GM23248 (cell line): ENCODE data around the gene CUX1. TPM values are rescaled to one million over a fixed set of nuclear protein-coding genes. Genes with fewer than 3 reads are reported as not detected.

Source experiments
- DNase-seq: peaks from one replicate; pipeline ENCODE4 v3.0.0-alpha.2; 2015
- H2AFZ ChIP-seq: fragments of 200-600 bp; sonication (generic); 2 replicates; pipeline ENCODE4 v1.6.1; 2016; ENCODE audit warnings: antibody characterized with exemption
- H3F3A ChIP-seq: fragments of 200-600 bp; sonication (generic); 2 replicates; pipeline ENCODE4 v1.6.1; 2016; ENCODE audit warnings: mild to moderate bottlenecking, antibody characterized with exemption, mixed run types; ENCODE audit not compliant: insufficient read depth
- H3K27ac ChIP-seq: fragments of 200-600 bp; sonication (generic); 2 replicates; pipeline ENCODE4 v1.5.1; 2016; ENCODE audit warnings: mild to moderate bottlenecking
- H3K27me3 ChIP-seq: fragments of 200-600 bp; sonication (generic); replicated peaks from 2 replicates; pipeline ENCODE4 v1.6.1; 2016; ENCODE audit warnings: mild to moderate bottlenecking; ENCODE audit not compliant: insufficient read depth
- H3K36me3 ChIP-seq: fragments of 200-600 bp; sonication (generic); 2 replicates; pipeline ENCODE4 v1.6.1; 2016; ENCODE audit warnings: low read depth, mild to moderate bottlenecking
- H3K4me1 ChIP-seq: fragments of 200-600 bp; sonication (generic); 2 replicates; pipeline ENCODE4 v1.6.1; 2016; ENCODE audit warnings: mild to moderate bottlenecking; ENCODE audit not compliant: insufficient read depth
- H3K4me2 ChIP-seq: fragments of 200-600 bp; sonication (generic); one replicate; pipeline ENCODE4 v1.6.1; 2016; ENCODE audit warnings: mild to moderate bottlenecking; ENCODE audit not compliant: unreplicated experiment
- H3K4me3 ChIP-seq: fragments of 200-600 bp; sonication (generic); 2 replicates; pipeline ENCODE4 v1.5.1; 2016; ENCODE audit warnings: mild to moderate bottlenecking
- H3K79me2 ChIP-seq: fragments of 200-600 bp; sonication (generic); 2 replicates; pipeline ENCODE4 v1.6.1; 2016; ENCODE audit warnings: mild to moderate bottlenecking; ENCODE audit not compliant: insufficient read depth
- H3K9ac ChIP-seq: fragments of 200-600 bp; sonication (generic); 2 replicates; pipeline ENCODE4 v1.6.1; 2016; ENCODE audit warnings: mild to moderate bottlenecking
- H3K9me2 ChIP-seq: fragments of 200-600 bp; sonication (generic); 2 replicates; pipeline ENCODE4 v1.6.1; 2016; ENCODE audit warnings: mixed run types, mild to moderate bottlenecking, moderate library complexity; ENCODE audit not compliant: insufficient read depth
- H3K9me3 ChIP-seq: fragments of 200-600 bp; sonication (generic); one replicate; pipeline ENCODE4 v1.6.1; 2017; ENCODE audit warnings: low read depth
- H4K20me1 ChIP-seq: fragments of 200-600 bp; sonication (generic); 2 replicates; pipeline ENCODE4 v1.6.0; 2016; ENCODE audit not compliant: insufficient read depth
- EZH2 ChIP-seq: fragments of 200-600 bp; sonication (generic); IDR thresholded peaks from 2 replicates; pipeline ENCODE4 v1.6.1; 2018; ENCODE audit warnings: antibody characterized with exemption, mild to moderate bottlenecking; ENCODE audit not compliant: insufficient read depth, poor library complexity, severe bottlenecking
- EZH2phosphoT487 ChIP-seq: fragments of 200-600 bp; sonication (generic); IDR thresholded peaks from 2 replicates; pipeline ENCODE4 v1.6.1; 2018; ENCODE audit warnings: antibody characterized with exemption, moderate library complexity, mild to moderate bottlenecking, low read depth; ENCODE audit not compliant: insufficient read depth
- WGBS, 2 experiments: methylation state at CpG; one replicate each; pipeline ENCODE4 v1.1.6; 2015 to 2017; ENCODE audit warnings: low lambda C conversion rate in 2 of 2, low coverage in 1 of 2; ENCODE audit errors: missing lambda C conversion rate in 2 of 2; 5-methylcytosine and 5-hydroxymethylcytosine counted together
- in situ Hi-C: fragments of 300-500 bp; cut with MboI; formaldehyde crosslinking; loops from 2 replicates; pipeline ENCODE4 v1.15.0; 2020
- polyA plus RNA-seq: library from polyadenylated mRNA; unstranded; fragments of >200 nt; fragmentation: Nextera tagmentation; extraction: Ambion mirVana; gene quantifications from 2 replicates; pipeline ENCODE4 v1.2.1, GENCODE V29; 2016
- total RNA-seq: library from RNA; depleted of rRNA; stranded (reverse); fragments of >200 nt; shearing (Covaris generic); gene quantifications from 2 replicates; pipeline ENCODE4 v1.2.3, GENCODE V29; 2014

CUX1 gene
- total and polyA plus RNA-seq, 2 experiments from 2014 or later, result 30.2 to 34.9 TPM

- no peak for DNase-seq
- no peaks in the 10 kb centered on the region for H4K20me1 ChIP-seq
- no peaks in the 10 kb centered on the region for H3K27me3 ChIP-seq
- H3F3A ChIP-seq, result peaks cover 14% of the 10 kb centered on the region
- 84 to 87% methylated on average over 13 to 16 of the region's 16 CpGs for WGBS, 2 experiments
- TF ChIP-seq EZH2 (no peak), EZH2phosphoT487 (no peak)
- no peaks in the 10 kb centered on the region for H3K36me3 ChIP-seq
- H3K4me3 ChIP-seq, result no peak overlapping the region
- H3K79me2 ChIP-seq, result no peaks in the 10 kb centered on the region
- H3K9me2 ChIP-seq, result no peaks in the 10 kb centered on the region
- no peak overlapping the region for H2AFZ ChIP-seq
- no peak overlapping the region for H3K4me2 ChIP-seq
- in situ Hi-C loops, result no loop called here
- H3K27ac ChIP-seq, result no peak overlapping the region
- peaks cover 7% of the 10 kb centered on the region for H3K4me1 ChIP-seq
- H3K9me3 ChIP-seq, result no peaks in the 10 kb centered on the region
- H3K9ac ChIP-seq, result no peak overlapping the region
Observed at GRCh38 chr7:102272917-102273748, 455.7 kb downstream of the CUX1 start.

DNA sequence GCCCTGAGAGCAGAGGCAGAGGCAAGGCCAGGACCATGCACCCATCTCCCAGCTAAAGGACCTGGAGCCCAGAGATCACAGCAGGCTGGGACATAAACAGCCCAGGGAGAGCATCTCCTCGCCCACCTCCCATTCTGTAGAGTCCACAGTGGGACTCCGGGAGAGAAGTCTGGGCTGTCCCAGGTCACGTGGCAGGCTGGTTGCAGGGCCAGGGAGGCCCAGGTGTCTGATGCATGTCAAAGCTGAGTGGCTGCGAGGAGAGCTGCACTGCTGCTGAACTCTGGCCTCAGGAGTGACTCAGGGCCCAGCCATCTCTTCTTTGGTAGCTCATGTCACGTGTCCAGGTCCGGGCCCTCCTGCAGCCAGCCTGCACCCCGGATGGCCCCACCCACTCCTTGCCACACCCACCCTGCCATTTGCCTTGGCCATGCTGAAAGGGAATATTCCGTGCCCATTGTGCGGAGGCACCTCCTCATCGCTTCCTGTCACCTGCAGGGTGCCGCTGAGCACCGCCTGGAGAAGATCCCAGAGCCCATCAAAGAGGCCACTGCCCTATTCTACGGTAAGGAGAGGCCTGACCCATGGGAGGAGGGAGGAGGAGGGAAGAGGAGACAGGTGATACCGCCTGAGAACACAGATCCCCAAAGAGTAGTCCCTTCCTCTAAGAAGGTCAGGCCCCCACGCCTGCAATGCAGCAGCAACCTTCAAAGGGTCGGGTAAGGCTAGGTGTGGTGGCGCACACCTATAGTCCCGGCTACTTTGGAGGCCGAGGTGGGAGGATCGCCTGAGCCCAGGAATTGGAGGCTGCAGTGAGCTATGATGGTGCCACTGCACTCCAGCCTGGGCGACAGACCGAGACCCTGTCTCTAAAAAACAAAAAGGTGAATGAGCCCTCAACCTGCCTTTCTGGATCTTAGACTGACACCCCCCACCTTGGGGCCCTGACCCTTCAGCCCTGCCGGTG is 456.6 kb downstream of the CUX1 start:
- in situ Hi-C loops, result no loop called here
- WGBS, 2 experiments, result 75 to 76% methylated on average over 23 of the region's 23 CpGs
- Histone ChIP-seq H3K27me3 (no peaks in the 10 kb centered on the region), H3K4me3 (no peak overlapping the region), H2AFZ (no peak overlapping the region), H3K36me3 (no peaks in the 10 kb centered on the region), H4K20me1 (no peaks in the 10 kb centered on the region), H3F3A (peaks cover 14% of the 10 kb centered on the region), H3K27ac (no peak overlapping the region), H3K4me2 (no peak overlapping the region), H3K4me1 (peaks cover 7% of the 10 kb centered on the region), H3K79me2 (no peaks in the 10 kb centered on the region), H3K9me3 (no peaks in the 10 kb centered on the region), H3K9me2 (no peaks in the 10 kb centered on the region), H3K9ac (no peak overlapping the region)
- no peak for TF ChIP-seq EZH2phosphoT487
- no peak for TF ChIP-seq EZH2
- peak; percentile 54 for DNase-seq

- Histone ChIP-seq H3K27me3 (no peaks in the 10 kb centered on the region), H3K9me2 (no peaks in the 10 kb centered on the region), H3K27ac (no peak overlapping the region), H3K4me1 (peaks cover 7% of the 10 kb centered on the region), H3K4me3 (no peak overlapping the region), H2AFZ (no peak overlapping the region), H3K79me2 (no peaks in the 10 kb centered on the region), H3K36me3 (no peaks in the 10 kb centered on the region), H3K9ac (no peak overlapping the region), H3F3A (peaks cover 14% of the 10 kb centered on the region), H4K20me1 (no peaks in the 10 kb centered on the region), H3K4me2 (no peak overlapping the region), H3K9me3 (no peaks in the 10 kb centered on the region)
- WGBS, 2 experiments, result 96% methylated on average over 10 of the region's 10 CpGs
- TF ChIP-seq EZH2phosphoT487 (no peak), EZH2 (no peak)
- in situ Hi-C loops, result no loop called here
- DNase-seq, result no peak
Observed at GRCh38 chr7:102275123-102275703, 457.8 kb downstream of the CUX1 start.

- Histone ChIP-seq H3K27ac (no peak overlapping the region), H3K9me3 (no peaks in the 10 kb centered on the region), H3K4me3 (no peak overlapping the region), H3K27me3 (no peaks in the 10 kb centered on the region), H3K79me2 (no peaks in the 10 kb centered on the region), H3K36me3 (no peaks in the 10 kb centered on the region), H3K4me1 (no peaks in the 10 kb centered on the region), H3K9ac (no peak overlapping the region), H3F3A (peaks cover 1% of the 10 kb centered on the region; the same call in 1 of the 2 replicates), H3K4me2 (no peak overlapping the region), H4K20me1 (no peaks in the 10 kb centered on the region), H3K9me2 (no peaks in the 10 kb centered on the region), H2AFZ (no peak overlapping the region)
- 72 to 88% methylated on average over 8 to 10 of the region's 10 CpGs for WGBS, 2 experiments
- no peak for DNase-seq
- TF ChIP-seq EZH2 (no peak), EZH2phosphoT487 (no peak)
- in situ Hi-C loops, result no loop called here
Observed at GRCh38 chr7:102277901-102278300, 460.5 kb downstream of the CUX1 start.
